GM12865 (cell line): ENCODE results near the gene KCNQ2.

Experiments
- DNase-seq: peaks from one replicate; pipeline ENCODE4 v3.0.0; 2010; ENCODE audit warnings: low read depth
- H3K4me3 ChIP-seq: 2 replicates; pipeline ENCODE4 v1.5.1; 2011; ENCODE audit warnings: mild to moderate bottlenecking, low read depth, low read length, control low read depth
- CTCF ChIP-seq: IDR thresholded peaks from 2 replicates; pipeline ENCODE4 v1.5.1; 2011; ENCODE audit warnings: low read length, control low read depth, low read depth, inconsistent platforms; ENCODE audit not compliant: insufficient read depth; ENCODE audit errors: missing control alignments

The KCNQ2 gene

GRCh38 chr20:63366390-63367365 is 105.8 kb downstream of the KCNQ2 start:
- no peak for DNase-seq

GRCh38 chr20:63365601-63366389 is 106.7 kb downstream of the KCNQ2 start:
- no peak for TF ChIP-seq CTCF
- no peak overlapping the region for H3K4me3 ChIP-seq
- DNase-seq, result no peak

More at GRCh38 chr20:63366390-63367365, 105.8 kb downstream of the KCNQ2 start:
- no peak overlapping the region for H3K4me3 ChIP-seq
- no peak for TF ChIP-seq CTCF

GRCh38 chr20:63364801-63365585 is 107.5 kb downstream of the KCNQ2 start:
- no peak for DNase-seq
- no peak overlapping the region for H3K4me3 ChIP-seq
- TF ChIP-seq CTCF, result no peak

DNA sequence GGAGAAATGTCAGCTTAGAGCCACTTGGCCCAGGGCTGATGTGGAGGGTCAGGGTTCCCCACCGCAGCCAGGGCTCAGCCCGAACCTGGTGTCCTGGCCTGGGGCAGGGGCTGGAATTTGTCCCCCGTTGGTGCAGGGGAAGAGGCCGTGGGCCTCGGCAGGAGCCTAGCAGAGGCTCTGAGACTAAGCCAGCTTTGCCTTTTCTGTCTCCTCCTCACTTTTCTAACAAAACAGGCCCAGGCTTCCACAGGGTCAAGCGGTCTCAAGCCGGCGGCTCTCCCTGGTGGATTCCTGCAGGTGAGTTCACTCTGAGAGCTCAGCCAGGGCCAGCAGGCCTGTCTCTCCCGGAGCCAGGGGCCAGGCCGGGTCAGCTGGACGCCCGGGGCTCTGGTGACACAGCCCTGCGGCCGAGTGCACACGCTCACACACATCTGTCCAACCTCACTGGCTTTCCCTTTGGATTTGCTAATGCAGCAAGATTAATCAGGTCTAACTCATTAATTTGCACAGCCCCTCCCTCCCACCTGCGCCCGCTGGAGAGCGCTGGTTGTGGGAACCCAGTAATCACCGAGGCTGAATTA is 108.4 kb downstream of the KCNQ2 start:
- TF ChIP-seq CTCF, result no peak
- DNase-seq, result no peak
- no peak overlapping the region for H3K4me3 ChIP-seq

- no peak for DNase-seq
- H3K4me3 ChIP-seq, result no peak overlapping the region
- TF ChIP-seq CTCF, result no peak
Measured at GRCh38 chr20:63363013-63363957, 109.2 kb downstream of the KCNQ2 start.
